SK-N-MC (cell line): ENCODE data around the gene CSTA.

Experiments
- EZH2 ChIP-seq: fragments of 200-600 bp; sonication (generic); IDR thresholded peaks from one replicate; pipeline ENCODE4 v1.6.1; 2017; ENCODE audit warnings: antibody characterized with exemption
- POLR2AphosphoS5 ChIP-seq: IDR thresholded peaks from 2 replicates; pipeline ENCODE4 v1.6.1; 2012; ENCODE audit warnings: mild to moderate bottlenecking, low read depth, low read length, borderline replicate concordance

GRCh38 chr3:122365073-122365472, 40.0 kb downstream of the CSTA start:
- no peak for TF ChIP-seq EZH2
- no peak for TF ChIP-seq POLR2AphosphoS5
